Lower leg skin (tissue), 3 donors: ENCODE data around the gene SPATA31C1.

Experiments used
- CTCF ChIP-seq, 3 donors: fragments of 450-650 bp; IDR thresholded peaks; one replicate each; pipeline ENCODE4 v1.5.1; 2016; ENCODE audit warnings: antibody characterized with exemption in 3 of 3, mild to moderate bottlenecking in 3 of 3, moderate library complexity in 2 of 3
- POLR2A ChIP-seq, 2 donors: fragments of 450-650 bp; IDR thresholded peaks; one replicate each; pipeline ENCODE4 v1.6.1; 2016 to 2017; ENCODE audit warnings: antibody characterized with exemption in 2 of 2, mild to moderate bottlenecking in 1 of 2, moderate library complexity in 1 of 2

GRCh38 chr9:87875831-87876545 lies 41.8 kb upstream of the SPATA31C1 start:
- no peak for TF ChIP-seq POLR2A (IDR thresholded peaks at IDR 0.05)
- TF ChIP-seq CTCF (IDR thresholded peaks at IDR 0.05) = no peak
